NCI-H82 (cell line): Measurements from ENCODE around the gene LRRC41.
"Not testable (repeated sequence)": the region's sequence is repeated elsewhere in the genome, so short reads cannot be mapped to it uniquely, and the experiment has no call there.

Experiments used
- DNase-seq: peaks from one replicate; lab custom pipeline; 2025; lab: John Stamatoyannopoulos, UW

Gene LRRC41

DNA sequence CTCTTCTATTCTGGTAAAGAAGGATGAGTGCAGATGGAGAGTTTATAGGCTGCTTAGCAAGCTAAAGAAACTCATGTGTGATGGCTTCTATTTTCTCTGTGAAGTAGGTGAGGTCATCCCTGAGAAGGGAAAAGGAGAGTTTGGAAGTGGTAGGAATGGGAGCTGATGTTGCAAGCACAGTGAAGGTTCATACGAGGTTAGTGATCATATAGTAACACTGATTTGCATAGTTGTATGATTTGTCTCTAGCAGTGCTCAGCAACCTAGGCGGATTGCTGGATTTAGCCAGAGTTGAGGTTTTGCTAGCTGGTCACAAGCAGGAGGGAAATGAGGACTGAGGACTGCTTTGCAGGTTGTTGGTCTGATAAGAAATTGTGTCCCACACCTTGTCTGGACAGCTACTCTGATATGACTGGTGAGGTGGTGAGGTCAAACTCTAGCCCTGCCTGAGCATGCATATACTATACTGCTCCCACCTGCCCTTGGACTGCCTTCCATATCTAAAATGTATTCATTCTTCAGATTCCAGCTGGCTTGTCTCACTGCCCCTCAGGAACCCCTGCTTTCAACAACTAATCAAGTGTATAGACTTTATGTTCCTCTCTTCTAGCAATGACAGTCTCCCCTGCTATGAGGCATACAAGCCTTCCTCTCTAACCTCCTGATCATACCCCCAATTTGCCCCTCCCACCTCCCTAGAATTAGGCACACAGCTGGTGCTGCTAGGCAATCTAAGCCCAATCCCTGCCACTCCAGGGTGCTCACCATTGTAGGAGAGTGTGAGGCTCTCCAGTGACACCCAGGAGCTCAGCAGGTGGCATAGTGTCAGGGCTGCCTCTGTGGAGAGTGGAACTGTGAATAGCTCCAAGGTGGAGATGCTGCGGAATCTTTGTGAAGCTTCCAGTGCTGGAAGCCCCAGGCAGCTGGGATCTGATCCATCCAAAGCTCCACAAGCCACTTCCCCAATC lies 18.5 kb downstream of the LRRC41 start:
- peak; percentile 71 for DNase-seq

DNA sequence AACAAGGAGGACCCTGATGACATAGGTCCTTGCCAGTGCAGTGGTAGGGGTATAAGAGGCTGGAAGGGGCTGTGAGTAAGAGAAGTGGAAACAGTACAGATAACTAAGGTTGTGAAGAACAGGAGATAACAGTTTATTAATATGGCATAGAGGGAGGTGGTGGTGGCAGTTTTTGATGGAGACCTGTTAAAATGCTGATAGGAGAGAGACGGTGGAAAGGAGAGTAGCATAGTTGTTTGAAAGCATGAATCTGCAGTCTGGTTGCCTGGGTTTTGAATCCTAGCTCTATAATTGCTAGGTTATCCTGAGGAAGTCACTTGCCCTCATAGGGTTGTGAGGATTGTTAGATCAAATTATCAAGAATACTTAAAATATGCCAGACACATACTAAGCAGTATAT lies 19.4 kb downstream of the LRRC41 start:
- no peak for DNase-seq

DNA sequence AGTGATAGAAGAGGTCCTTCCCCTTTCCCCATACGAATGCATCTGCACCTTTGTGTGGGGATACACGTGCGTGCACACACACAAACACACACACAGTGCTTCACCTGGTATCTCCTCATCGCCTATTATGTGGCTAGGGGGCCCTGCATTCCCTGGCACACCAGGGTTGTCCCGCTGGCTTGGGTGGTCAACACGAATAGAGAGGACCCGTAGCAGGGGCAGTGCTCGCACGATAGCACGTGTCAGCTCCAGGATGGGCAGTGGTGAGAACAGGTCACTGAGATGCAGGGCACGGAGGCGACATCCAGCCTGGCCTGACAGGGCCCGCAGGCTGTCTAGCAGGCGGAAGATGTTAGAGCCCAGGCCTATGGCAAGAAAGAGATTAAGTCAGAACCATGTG lies 22.4 kb downstream of the LRRC41 start:
- no peak for DNase-seq

DNA sequence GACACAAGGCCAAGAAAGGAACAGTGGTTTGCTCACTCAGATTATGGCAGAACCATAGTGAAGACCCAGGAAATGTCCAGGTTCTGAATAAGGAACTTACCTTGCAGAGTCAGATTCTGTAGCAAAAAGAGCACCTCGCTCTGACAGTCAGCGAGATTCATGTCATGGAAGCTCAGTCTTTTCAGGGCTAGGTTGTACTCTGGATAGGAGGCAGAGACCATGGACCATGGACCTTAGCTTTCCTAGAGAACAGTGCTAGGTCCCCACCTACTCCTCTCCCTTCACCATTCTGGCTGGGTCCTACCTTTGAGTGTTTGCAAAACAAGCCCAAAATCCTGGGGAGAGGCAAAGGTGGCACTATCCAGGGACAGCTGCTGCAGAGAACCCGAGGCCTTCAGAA lies 23.3 kb downstream of the LRRC41 start:
- DNase-seq: no peak

DNA sequence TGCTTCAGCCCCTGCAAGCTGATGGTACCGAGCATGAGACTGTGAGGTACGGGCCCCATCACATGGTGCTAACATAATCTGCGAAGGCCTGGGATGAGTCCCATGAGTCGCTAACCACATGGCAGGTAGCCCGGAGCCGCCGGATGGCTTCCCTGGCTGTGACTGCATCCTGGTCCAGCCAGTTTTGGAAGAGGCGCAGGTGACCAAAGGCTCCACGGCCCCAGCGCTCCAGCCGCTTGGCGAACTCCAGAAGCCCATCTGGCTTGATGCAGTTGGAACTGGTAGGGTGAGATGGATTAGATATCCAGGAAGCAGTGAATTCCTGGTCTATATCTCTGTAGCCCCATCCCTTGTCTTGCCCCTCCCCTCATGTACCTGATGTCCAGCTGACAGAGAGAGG lies 24.6 kb downstream of the LRRC41 start:
- DNase-seq: no peak

DNA sequence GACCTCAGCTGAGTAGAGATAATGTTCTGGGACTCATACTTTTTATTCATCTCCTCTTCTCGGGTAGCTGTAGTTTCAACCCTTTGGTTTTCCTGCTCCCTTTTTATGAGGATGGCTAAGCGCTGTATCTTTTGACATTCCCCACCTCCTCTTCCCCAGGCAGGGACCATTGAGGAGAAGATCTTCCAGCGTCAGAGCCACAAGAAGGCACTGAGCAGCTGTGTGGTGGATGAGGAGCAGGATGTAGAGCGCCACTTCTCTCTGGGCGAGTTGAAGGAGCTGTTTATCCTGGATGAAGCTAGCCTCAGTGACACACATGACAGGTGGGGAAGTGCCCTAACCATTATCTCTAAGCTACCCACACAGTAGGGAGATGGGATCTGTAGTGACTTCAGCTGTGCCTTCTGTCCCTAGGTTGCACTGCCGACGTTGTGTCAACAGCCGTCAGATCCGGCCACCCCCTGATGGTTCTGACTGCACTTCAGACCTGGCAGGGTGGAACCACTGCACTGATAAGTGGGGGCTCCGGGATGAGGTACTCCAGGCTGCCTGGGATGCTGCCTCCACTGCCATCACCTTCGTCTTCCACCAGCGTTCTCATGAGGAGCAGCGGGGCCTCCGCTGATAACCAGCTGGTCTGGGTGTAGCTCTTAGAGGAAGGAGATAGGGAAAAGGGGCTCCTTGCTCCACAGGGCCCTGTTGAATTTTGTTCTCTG lies 25.6 kb downstream of the LRRC41 start:
- DNase-seq: no peak

DNA sequence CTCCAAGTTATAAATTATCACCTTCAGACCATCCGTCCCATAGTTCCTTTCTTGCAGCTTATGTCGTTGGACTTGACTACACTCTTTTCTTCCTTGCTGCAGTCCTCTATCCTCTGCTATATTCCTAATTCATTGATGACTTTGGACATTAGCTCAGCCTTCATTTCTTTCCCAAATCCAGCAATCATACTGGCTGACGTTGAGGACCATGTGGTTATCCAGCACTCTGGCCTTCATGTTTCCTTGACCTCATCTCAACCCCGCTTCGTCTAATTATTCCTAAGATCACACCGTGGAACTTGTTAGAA lies 28.4 kb downstream of the LRRC41 start:
- no peak for DNase-seq

DNA sequence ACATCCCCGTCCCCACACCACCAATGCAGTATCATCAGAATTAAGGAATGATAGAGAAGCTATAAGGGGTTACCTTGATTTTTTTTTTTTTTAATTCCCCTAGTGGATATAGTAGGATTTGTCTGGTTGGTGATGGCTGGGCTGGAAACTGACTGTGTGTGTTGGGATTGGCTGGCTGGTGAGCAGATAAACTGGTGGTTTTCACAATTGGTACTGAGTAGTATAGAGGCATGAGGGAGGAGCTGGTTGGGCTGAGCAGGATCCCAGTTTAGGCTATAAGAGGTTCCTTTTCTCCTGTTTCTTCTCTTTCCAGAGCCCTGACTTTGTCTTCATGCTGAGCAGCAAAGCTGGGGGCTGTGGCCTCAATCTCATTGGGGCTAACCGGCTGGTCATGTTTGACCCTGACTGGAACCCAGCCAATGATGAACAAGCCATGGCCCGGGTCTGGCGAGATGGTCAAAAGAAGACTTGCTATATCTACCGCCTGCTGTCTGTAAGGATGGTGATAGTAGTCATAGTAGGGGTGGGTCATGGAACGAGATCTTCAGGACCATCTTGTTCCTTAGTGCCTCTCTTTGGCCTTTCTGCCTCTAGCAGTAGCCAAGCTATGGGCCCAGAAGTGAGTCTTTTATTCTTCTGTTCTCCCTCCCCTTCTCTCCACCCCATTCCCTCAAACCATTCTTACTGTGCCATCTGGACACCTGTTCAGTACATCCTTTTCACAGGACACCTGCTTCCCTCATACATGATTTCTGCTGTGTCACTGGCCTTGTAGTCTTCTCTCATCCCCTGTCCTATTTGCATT lies 29.0 kb downstream of the LRRC41 start:
- no peak for DNase-seq

DNA sequence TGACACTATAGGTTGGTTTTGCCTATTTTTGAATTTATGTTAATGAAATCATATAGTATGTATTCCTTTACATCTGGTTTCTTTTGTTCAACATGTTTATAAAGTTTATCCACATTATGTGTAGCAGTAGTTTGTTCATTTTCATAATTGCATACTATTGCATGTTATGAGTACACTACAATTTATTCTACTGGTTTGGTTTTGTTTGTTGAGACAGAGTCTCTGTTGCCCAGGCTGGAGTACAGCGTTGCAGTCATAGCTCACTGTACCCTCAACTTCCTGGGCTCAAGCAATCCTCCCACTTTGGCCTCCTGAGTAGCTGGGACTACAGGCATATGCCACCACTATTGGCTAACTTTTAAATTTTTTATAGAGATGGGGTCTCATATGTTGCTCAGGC lies 34.8 kb downstream of the LRRC41 start:
- DNase-seq: no peak

DNA sequence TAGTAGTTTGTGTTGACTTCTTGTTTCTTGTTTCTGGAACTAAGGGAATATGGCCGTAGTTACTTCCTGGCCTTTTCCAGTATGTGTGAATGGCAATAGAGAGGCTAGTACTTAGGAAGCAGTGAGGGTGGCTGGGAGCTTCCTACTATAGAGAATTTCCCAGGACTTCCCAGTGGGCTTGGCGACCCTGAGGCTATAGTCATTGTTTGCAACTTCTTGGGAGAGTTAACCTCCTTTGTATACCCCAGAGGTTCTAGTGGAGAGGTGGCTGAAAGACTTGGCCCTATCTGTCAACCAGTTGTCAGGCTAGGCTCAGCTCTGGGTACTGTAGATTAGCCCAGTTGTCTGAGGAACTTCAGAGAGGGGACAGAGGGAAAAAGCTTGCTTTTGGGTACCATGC lies 40.3 kb downstream of the LRRC41 start:
- DNase-seq: no peak

DNA sequence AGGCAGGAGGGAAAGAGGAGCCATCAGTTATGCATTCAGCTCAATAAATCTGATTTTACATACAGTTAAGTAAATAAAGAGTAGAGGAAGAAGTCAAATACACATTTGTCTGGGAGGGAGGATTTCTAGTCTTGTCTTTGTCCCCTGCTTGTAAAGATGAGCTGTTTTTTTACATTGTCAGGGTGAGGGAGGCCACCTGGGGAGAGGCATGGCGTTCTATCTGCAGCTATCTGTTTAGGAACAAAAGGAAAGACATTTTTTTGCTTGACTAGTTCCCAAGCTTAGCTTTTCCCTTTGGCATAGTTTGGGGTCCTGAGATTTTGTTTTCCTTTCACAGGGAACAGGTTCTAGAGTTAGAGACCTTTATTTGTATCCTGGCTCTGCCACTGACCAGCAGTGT lies 40.9 kb downstream of the LRRC41 start:
- no peak for DNase-seq

DNA sequence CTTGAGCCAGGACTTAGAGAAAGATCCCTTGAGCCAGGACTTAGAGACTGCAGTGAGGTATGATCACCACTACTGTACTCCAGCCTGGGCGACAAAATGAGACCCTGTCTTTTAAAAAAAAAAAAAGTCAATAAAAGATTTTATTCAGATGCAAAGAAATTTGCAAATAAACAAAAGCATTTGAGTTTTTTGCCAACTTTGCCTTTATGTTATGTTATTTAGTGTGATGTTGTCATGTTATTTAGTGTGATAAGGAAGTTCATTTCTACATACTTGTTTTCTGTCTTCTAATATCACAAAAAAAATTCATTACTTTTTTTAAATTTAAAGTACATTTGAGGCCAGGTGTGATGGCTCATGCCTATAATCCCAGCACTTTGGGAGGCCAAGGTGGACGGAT lies 46.9 kb downstream of the LRRC41 start:
- no peak for DNase-seq

DNA sequence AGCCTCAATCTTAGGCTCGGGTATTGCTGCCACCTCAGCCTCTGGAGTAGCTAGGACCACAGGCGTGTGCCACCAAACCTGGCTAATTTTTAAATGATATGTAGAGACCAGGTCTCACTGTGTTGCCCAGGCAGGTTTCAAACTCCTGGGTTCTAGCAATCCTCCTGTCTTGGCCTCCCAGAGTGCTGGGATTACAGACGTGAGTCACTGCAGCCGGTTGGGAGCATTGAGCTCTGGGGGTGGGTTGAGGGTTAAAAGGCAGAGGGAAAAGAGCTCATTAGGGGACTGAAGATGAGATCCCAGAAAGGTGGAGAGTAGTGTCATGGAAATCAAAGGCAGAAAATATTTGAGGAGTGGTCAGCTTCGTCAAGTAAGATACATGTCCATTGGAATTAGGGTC lies 48.7 kb downstream of the LRRC41 start:
- DNase-seq: no peak

DNA sequence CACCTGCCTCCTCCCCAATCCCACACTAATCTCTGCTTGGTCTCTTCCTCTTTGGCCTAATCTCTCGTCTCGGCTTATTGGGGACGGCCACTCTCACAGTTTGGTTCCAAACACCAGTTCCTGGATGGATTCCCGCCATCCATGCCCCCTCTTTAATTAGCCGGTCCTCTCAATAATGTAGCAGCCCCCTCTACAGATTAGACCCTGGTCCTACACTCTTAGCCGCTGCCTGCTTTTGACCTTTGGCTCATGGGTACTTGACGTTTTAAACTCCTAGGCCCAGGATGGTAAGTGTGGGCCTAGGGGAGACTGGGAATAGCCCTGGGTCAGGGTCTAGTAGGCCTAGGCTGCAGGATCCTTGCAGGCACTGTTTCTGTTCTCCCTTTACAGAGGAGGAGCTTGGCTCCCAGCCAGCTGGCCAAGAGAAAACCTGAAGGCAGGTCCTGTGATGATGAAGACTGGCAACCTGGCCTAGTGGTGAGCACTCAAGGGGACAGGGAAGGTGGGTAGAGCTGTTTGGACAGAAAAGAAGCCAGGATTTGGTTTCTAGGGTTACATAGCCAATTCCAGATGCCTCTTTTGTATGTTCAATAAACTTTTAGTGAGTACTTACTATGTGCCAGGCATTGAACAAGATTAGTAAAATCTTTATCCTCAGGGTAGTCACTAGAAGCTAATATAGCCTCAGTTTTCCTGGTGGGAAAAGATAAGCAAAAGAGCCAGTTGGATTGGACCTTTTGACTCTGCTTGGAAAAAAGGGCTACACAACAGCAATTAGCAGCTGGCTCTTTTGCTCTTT lies 55.1 kb downstream of the LRRC41 start:
- DNase-seq: peak; percentile 88

DNA sequence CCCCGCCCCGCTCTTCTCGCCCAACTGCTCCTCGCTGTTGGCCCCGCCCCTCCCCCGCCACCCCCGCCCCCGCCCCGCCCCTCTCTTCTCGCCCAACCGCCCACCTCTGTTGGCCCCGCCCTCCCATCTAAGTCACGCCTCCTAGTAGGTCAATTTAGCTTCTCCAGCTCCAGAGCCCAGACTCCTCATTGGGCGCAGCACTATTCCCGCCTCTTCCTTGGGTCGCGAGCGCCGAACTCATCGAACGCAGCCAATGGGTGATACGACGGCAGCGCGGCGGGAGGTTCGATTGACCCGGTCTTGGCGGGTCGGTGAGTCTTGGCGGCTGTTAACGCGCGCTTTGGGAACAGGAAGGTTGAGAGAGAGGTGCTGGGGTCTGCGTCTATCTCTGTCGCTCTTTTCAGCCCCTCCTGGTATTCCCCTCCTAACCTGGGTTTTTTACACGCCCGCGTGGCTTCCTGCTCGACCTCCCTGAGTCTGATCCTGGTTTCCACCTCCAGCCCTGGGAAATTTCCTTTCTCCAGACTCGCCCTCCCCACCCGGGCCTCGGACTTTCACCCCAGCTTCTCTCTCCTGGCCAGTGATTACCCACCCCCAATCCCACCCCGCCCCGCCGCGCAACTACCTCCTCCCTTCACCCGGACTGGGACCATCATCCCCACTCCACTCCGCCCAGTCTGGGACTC lies 55.8 kb downstream of the LRRC41 start, which contains the start of gene RAD54L:
Gene RAD54L (plus strand): TSS at position 328 of the 686 bp plus-strand sequence. CDS start 643 bp downstream, outside the sequence.
- peak; percentile 100 for DNase-seq

DNA sequence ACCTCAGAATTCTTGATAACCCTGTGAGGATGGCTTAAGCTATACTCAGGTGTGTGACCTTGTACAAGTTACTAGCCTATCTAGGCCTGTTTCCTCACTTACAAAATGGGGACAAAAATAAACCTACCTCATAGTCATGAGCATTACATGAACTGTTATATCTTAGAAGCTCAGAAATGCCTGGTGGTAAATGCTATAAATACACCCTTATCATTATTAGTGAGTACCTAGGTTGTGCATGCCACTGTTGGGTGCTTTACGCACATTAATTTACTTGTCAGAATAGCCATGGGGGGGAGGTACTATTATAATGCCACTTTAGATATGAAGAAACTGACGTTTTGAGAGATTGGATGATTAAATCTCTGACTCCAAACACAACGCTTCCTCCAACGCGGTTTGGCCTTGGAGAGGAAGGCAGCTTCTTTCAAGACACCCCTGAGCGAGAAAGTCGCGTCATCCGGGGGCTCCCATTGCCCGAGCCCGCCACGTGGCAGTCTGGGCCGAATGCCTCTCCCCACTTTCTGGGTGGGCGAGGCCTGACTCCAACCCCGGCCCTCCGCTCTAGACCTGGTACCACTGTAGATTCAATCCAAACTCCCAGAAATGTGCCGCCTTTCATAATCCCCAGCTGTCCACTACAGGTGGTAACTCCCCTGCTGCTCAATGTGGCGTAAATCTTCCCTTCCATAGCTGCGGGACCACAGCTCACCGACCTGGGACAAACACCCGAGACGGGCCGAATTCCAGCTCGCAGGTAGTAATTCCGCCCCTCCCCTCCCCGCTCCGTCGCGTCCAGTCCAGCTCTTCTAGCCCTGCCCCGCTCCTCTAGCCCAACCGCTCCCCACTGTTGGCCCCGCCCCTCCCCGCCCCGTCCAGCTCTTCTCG lies 56.6 kb downstream of the LRRC41 start:
- peak; percentile 91 for DNase-seq

DNA sequence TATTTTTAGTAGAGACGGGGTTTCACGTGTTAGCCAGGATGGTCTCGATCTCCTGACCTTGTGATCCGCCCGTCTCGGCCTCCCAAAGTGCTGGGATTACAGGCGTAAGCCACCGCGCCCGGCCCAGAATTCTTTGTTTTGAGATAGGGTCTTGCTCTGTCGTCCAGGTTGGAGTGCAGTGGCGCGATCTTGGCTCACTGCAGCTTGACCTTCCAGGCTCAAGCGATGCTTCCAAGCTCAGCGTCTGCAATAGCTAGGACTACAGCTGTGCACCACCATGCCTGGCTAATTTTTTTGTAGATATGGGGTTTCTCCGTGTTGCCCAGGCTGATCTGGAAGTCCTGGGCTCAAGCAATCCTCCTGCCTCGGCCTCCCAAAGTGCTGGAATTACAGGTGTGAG lies 57.3 kb downstream of the LRRC41 start:
- DNase-seq: not testable (repeated sequence)

DNA sequence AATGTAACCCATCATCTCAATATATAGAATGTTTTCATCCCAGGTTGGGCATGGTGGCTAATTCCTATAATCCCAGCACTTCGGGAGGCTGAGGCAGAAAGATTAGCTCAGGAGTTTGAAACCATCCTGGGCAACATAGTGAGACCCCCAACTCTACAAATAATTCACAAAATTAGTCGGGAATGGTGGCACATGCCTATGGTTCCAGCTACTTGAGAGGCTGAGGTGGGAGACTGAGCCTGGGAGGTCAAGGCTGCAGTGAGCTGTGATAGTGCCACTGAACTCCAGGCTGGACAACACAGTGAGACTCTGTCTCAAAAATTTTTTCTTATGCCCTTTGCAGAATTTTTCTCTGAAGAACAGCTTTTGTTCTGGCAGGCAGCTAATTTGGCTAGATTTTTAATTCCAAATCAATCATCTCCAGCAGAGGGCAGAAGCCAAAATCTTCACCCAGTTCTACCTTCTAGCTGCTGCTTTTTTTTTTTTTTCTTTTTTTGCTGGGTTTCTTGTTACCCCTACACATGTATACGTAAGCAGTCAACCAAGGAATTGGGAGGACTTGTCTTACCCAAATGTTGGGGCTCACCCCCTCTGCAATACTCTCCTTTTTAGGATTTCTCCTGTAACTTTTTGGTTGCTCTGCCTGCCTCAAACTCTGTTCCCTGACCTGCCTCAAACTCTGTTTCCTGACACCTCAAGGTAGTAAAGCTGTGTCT lies 58.6 kb downstream of the LRRC41 start:
- DNase-seq: peak; percentile 48

DNA sequence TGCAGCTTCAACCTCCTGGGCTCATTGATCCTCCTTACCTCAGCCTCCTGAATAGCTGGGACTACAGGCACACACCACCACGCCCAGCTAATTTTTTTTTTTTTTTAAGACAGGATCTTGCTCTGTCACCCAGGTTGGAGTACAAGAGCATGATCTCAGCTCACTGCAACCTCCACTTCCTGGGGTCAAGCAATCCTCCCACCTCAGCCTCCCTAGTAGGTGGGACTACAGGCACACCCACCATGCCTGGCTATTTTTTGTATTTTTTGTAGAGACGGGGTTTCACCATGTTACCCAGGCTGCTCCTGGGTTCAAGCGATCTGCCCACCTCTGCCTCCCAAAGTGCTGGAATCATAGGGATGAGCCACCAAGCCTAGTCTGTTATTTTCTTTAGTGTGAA lies 59.6 kb downstream of the LRRC41 start:
- DNase-seq: not testable (repeated sequence)
